Measurements from ENCODE around the gene ASB13. TPM values are rescaled to one million over a fixed set of nuclear protein-coding genes. Genes with fewer than 3 reads are reported as not detected.

ASB13 gene
- polyA plus RNA-seq, 3 donors: 13.3 to 44.1 (median 37.8) TPM

DNA sequence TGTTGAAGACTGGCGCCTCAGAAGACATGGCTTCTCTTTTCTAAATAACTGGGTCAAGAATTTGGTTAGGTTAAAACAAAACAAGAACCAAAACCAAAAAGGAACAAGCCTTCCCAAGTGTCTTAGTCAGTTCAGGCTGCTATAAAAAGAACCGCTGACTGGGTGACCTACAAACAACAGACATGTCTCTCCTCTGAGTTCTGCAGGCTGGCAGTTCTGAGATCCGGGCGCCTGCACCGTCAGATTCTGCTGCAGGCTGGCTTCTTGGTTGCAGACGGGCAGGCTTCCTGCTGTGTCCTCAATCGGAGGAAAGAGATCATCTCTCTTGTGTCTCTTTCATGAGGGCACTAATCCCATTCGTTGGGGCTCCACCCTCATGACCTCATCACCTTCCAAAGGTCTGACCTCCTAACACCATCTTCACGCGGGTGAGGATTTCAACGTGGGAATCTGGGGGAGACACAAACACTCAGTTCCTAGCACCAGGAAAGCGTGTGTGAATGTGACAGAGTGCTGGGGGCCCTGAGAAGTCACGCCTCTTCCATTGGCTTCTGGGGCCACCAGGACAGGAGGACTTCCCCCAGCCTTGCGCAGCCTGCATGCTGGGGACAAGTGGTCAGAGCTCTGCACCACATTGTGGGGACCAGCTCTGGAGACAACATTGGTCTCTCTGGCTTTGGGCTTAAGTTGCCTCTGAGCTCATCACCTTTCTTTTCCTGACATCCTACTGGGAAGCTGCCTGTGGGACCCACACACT lies 63.1 kb downstream of the ASB13 start:
- no peaks in the 10 kb centered on the region for H4K20me1 ChIP-seq (ENCODE audit: insufficient read depth, low read length)
- 86% methylated on average over 10 of the region's 14 CpGs for WGBS (ENCODE audit: insufficient coverage)
- no peaks in the 10 kb centered on the region for H3K4me1 ChIP-seq (ENCODE audit: control insufficient read depth in 1 of 2, insufficient read depth in 2 of 2, low read length in 2 of 2)
- no peak overlapping the region for H3K4me3 ChIP-seq (replicated peaks in 1 of 3; ENCODE audit: low read depth in 2 of 3, low read length in 3 of 3)
- H3K27me3 ChIP-seq (ENCODE audit: control insufficient read depth in 2 of 2, insufficient read depth in 2 of 2, low read length in 2 of 2): no peaks in the 10 kb centered on the region
- no peak overlapping the region for H3K4me2 ChIP-seq (replicated peaks; ENCODE audit: extremely low read depth, low read length, poor library complexity, severe bottlenecking)
- Mint-ChIP-seq H3K36me3 (no peaks in the 10 kb centered on the region), H3K4me3 (no peak overlapping the region), H3K9me3 (peaks cover 0 to 8% (median 5%) of the 10 kb centered on the region in 7 donors), H3K4me1 (peaks cover 6% of the 10 kb centered on the region), H3K27ac (no peak overlapping the region), H3K27me3 (ENCODE audit: low read depth in 3 of 3) (peaks cover 3 to 5% (median 4%) of the 10 kb centered on the region in 3 donors)
- TF ChIP-seq, protein P1, sequence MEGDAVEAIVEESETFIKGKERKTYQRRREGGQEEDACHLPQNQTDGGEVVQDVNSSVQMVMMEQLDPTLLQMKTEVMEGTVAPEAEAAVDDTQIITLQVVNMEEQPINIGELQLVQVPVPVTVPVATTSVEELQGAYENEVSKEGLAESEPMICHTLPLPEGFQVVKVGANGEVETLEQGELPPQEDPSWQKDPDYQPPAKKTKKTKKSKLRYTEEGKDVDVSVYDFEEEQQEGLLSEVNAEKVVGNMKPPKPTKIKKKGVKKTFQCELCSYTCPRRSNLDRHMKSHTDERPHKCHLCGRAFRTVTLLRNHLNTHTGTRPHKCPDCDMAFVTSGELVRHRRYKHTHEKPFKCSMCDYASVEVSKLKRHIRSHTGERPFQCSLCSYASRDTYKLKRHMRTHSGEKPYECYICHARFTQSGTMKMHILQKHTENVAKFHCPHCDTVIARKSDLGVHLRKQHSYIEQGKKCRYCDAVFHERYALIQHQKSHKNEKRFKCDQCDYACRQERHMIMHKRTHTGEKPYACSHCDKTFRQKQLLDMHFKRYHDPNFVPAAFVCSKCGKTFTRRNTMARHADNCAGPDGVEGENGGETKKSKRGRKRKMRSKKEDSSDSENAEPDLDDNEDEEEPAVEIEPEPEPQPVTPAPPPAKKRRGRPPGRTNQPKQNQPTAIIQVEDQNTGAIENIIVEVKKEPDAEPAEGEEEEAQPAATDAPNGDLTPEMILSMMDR (IDR thresholded peaks at IDR 0.05): no peak
- no peaks in the 10 kb centered on the region for H3K79me2 ChIP-seq (ENCODE audit: insufficient read depth, low read length)
- H2AFZ ChIP-seq (ENCODE audit: insufficient read depth, low read depth, low read length, poor library complexity, severe bottlenecking): no peak overlapping the region
- H3K27ac ChIP-seq (ENCODE audit: low read depth in 1 of 2, low read length in 2 of 2): no peak overlapping the region
- H3K36me3 ChIP-seq (replicated peaks in 1 of 2; ENCODE audit: control insufficient read depth in 1 of 2, insufficient read depth in 2 of 2, low read length in 2 of 2): no peaks in the 10 kb centered on the region
- DNase-seq: no peak
- H3K9me3 ChIP-seq (replicated peaks in 1 of 2; ENCODE audit: control insufficient read depth in 1 of 2, insufficient read depth in 1 of 2, low read length in 2 of 2): peaks cover 0 to 7% of the 10 kb centered on the region in 2 donors
- intact Hi-C loops (cut with micrococcal nuclease): no loop called here
- H3K9ac ChIP-seq (ENCODE audit: insufficient read depth, low read length, poor library complexity, severe bottlenecking): no peak overlapping the region

DNA sequence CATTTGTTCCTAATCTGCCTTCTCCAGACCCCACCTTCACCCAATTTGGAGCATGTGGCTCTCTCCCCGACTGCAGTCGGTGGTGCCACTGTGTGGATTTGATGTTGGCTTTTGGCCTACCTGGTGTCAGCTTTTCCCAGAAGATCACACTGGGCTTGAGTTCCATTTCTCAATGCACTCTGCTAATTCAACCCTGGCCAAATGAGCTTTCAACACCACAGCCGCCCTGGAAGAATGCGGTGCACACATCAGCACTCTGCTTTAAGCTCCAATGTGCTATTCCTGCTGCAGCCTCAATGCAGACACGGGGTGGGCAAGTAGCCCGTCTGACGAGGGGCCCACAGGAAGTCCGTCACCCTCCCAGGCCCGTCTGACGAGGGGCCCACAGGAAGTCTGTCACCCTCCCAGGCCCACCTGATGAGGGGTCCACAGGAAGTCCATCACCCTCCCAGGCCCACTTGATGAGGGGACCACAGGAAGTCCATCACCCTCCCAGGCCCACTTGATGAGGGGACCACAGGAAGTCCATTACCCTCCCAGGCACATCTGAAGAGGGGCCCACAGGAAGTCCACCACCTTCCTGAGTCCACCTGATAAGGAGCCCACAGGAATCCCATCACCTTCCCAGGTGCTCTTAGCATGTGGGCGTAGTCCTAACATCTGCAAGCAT lies 64.4 kb downstream of the ASB13 start:
- Histone ChIP-seq H4K20me1 (ENCODE audit: insufficient read depth, low read length) (no peaks in the 10 kb centered on the region), H3K27ac (ENCODE audit: low read depth in 1 of 2, low read length in 2 of 2) (no peak overlapping the region), H3K79me2 (ENCODE audit: insufficient read depth, low read length) (no peaks in the 10 kb centered on the region), H3K27me3 (ENCODE audit: control insufficient read depth in 2 of 2, insufficient read depth in 2 of 2, low read length in 2 of 2) (no peaks in the 10 kb centered on the region), H3K4me3 (replicated peaks in 1 of 3; ENCODE audit: low read depth in 2 of 3, low read length in 3 of 3) (no peak overlapping the region), H3K4me2 (replicated peaks; ENCODE audit: extremely low read depth, low read length, poor library complexity, severe bottlenecking) (no peak overlapping the region), H2AFZ (ENCODE audit: insufficient read depth, low read depth, low read length, poor library complexity, severe bottlenecking) (no peak overlapping the region), H3K9me3 (replicated peaks in 1 of 2; ENCODE audit: control insufficient read depth in 1 of 2, insufficient read depth in 1 of 2, low read length in 2 of 2) (peaks cover 0 to 7% of the 10 kb centered on the region in 2 donors), H3K9ac (ENCODE audit: insufficient read depth, low read length, poor library complexity, severe bottlenecking) (no peak overlapping the region), H3K36me3 (replicated peaks in 1 of 2; ENCODE audit: control insufficient read depth in 1 of 2, insufficient read depth in 2 of 2, low read length in 2 of 2) (no peaks in the 10 kb centered on the region), H3K4me1 (ENCODE audit: control insufficient read depth in 1 of 2, insufficient read depth in 2 of 2, low read length in 2 of 2) (no peaks in the 10 kb centered on the region)
- WGBS (ENCODE audit: insufficient coverage): 17% methylated on average over 8 of the region's 11 CpGs
- peaks cover 1 to 5% (median 5%) of the 10 kb centered on the region in 3 donors for H3K27me3 Mint-ChIP-seq (ENCODE audit: low read depth in 3 of 3)
- DNase-seq: no peak
- TF ChIP-seq, protein P1 (IDR thresholded peaks at IDR 0.05): no peak
- H3K27ac Mint-ChIP-seq: no peak overlapping the region
- peaks cover 5% of the 10 kb centered on the region for H3K4me1 Mint-ChIP-seq
- peaks cover 0 to 8% (median 5%) of the 10 kb centered on the region in 7 donors for H3K9me3 Mint-ChIP-seq
- intact Hi-C loops (cut with micrococcal nuclease): no loop called here
- H3K36me3 Mint-ChIP-seq: no peaks in the 10 kb centered on the region
- H3K4me3 Mint-ChIP-seq: no peak overlapping the region

All from CD14-positive monocyte (primary cell).